ENCODE results near the gene POLR2L. TPM values are rescaled to one million over a fixed set of nuclear protein-coding genes. Genes with fewer than 3 reads are reported as not detected.

Gene POLR2L
- total and polyA plus RNA-seq, 2 of the 13 experiments (the other 11 are each of a cell fraction or from before 2014, with no cell fraction given): 104 to 114 TPM

DNA sequence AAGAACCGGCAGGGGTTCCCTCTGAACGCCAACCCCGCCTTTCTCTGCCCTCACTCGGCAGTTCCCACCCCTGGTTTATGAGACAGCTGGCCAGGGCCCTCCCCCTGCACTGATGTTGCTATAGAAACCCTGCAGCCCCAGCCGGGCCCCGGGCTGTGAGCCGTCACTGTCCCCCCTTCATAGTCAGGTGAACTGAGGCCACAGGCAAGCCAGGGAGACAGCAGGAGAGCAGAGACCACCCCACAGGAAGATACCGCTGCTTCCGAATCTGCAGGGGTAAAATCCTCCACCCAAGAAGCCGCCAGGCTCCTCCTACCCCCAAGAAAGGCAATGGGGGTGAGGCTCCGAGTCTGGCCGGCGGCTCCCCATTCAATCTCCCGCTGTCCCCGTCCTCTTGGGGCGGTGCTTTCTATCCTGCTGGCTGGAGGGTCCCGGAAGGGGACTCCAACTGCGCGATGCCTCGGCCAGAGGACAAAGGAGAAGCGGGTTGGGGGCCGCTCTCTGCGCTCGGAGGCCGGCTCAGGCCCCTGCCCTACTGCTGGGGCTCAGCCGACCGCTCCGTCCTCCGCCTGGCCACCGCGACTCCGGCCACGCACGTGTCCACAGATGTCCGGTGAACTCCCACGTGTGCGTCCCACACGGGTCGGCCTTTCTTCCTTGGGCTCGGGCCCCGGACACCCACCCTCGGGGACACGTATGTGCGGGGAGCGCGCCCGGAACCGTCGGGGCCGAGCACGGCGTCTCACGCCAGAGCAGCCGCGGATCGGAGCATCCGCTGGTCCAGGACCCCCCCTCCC is 44.8 kb downstream of the POLR2L start (continued):
- TF ChIP-seq IRF1 (CRISPR knock-in tag; IDR thresholded peaks at IDR 0.05; ENCODE audit: low read depth) (no peak), MED13 (CRISPR knock-in tag; IDR thresholded peaks at IDR 0.05) (no peak), PAWR (CRISPR knock-in tag; IDR thresholded peaks at IDR 0.05; ENCODE audit: borderline replicate concordance) (no peak), ZNF281 (CRISPR knock-in tag; IDR thresholded peaks at IDR 0.05; ENCODE audit: borderline replicate concordance) (no peak), LRRFIP1 (CRISPR knock-in tag; conservative IDR thresholded peaks at IDR 0.05) (no peak), BORCS8-MEF2B (CRISPR knock-in tag; IDR thresholded peaks at IDR 0.05) (no peak), SMAD1 (CRISPR knock-in tag; IDR thresholded peaks at IDR 0.05; ENCODE audit: borderline replicate concordance, low read depth) (no peak; the same call in 1 of the 2 replicates), ZNF34 (CRISPR knock-in tag; IDR thresholded peaks at IDR 0.05; ENCODE audit: borderline replicate concordance) (no peak), RFX5 (IDR thresholded peaks at IDR 0.05; ENCODE audit: low read depth, low read length) (no peak), CBX5 (CRISPR knock-in tag; IDR thresholded peaks at IDR 0.05; ENCODE audit: borderline replicate concordance) (no peak), ZNF256 (CRISPR knock-in tag; conservative IDR thresholded peaks at IDR 0.05) (no peak), MAF1 (CRISPR knock-in tag; IDR thresholded peaks at IDR 0.05; ENCODE audit: borderline replicate concordance) (no peak), CCAR2 (optimal IDR thresholded peaks at IDR 0.05; ENCODE audit: low read depth, low read length) (no peak), FOXK2 (IDR thresholded peaks at IDR 0.05) (no peak), SNAI1 (CRISPR knock-in tag; IDR thresholded peaks at IDR 0.05; ENCODE audit: borderline replicate concordance) (no peak), ATF4 (CRISPR knock-in tag; IDR thresholded peaks at IDR 0.05) (no peak)
- TF ChIP-seq, protein P1, sequence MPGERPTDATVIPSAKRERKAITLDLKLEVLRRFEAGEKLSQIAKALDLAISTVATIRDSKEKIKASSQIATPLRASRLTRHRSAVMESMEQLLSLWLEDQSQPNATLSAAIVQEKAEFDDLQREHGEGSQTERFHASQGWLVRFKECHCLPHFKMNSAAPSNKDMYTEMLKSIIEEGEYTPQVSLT (CRISPR knock-in tag; IDR thresholded peaks at IDR 0.05; ENCODE audit: borderline replicate concordance, low read depth): no peak
